HG03159 (cell line): ENCODE measurements around the gene TMEM37.
A peak's percentile ranks its signal among the peaks of the same experiment; 100 is the strongest.

Experiments used
- ATAC-seq: cut with Tn5 transposase; IDR thresholded peaks from one replicate; pipeline ENCODE4 v1.9.1; 2021; ENCODE audit warnings: mild to moderate bottlenecking, moderate library complexity; ENCODE audit not compliant: unreplicated experiment

TMEM37 gene

DNA sequence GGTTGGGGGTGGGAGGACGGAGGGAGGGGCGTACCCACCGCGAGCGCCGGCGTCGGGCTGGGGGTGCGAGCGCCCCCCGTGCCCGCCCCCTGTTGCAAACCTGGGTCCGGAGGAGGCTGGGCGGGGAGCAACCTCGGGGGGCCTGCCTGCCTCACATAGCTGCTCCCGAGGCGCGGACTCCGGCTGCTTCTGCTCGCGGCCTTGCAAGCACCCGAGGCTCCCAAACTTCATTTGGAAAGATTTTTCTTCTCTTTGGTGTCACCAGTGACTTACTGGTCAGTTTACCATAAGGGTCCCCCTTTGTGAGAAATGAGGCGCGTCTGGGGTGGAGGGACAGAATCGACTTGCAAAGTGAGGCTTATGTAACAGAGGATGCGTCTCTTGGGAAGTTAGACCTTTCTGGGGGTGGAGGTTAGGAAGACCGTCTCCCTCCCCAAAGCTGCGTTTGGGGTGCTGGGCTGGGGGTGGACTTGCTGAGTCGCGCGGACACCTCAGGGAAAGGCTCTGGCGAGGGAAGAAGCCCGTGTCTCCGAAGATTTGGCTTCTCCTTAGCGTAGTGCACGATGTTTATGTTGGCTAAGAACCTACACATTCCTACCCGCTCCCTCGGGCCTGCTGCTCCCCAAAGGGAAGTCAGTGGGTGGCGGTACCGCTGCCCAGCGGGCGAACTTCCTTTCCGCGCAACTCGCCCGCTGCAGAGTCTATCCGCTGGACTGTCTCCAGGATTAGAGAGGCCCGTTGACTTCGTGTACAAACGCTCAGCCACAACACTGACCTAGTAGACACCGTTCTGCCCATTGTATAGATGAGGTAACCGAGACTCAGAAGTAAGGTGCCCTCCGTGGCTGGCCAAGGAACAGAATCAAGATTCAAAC is 559 bp downstream of the TMEM37 start:
- ATAC-seq = peak; percentile 6

DNA sequence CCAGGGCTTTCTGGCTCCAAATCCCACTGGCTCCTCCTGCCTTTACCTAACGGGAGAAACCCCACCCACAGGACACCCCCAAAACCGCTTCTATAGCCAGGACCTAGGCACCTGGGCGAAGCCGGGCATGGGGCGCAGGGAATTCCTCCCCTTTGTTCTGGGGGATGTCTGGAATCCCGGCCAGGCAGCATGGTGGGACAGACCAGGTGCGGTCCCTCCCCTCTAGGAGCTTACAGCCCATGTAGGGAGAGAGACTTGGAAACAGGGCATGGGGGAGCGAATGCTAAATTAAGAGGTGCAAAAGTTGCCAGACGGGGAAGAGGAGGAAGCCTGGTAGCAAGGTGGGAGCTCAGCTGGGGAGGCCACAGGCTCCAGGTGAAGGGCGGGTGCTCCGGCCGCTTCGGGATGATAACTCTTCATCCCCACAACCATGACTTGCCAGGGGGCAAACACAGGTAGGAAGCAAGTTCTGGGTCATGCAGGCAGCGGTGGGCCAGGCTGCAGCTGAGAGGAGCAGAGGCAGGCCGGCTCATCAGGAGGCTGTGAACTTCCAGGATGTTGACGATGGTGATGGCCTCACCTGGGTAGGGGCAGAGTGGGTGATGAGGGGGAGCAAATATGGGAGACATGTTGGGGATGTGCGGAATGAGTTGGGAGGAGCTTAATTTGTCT is 1.3 kb downstream of the TMEM37 start:
- ATAC-seq = no peak

- no peak for ATAC-seq
Observed at GRCh38 chr2:119433636-119434327, 2.1 kb downstream of the TMEM37 start.

DNA sequence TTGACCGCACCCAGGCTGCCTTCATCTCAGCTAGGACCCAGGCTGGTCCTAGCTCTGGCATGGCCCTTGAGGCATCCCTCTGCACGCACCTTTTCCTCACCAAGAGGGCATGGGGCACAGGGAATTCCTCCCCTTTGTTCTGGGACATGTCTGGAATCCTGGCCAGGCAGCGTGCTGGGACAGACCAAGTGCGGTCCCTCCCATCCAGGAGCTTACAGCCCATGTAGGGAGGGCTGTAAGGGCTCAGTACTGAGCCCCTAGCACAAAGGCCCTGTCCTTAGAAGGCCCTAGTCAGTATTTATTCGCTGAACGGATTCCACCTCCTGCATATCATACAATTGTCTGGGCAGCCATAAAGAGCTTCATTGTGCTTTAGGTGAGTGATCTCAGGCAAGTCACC is 3.0 kb downstream of the TMEM37 start:
- ATAC-seq = no peak

GRCh38 chr2:119435081-119435952 is 3.7 kb downstream of the TMEM37 start:
- no peak for ATAC-seq

GRCh38 chr2:119435953-119436297 is 4.3 kb downstream of the TMEM37 start:
- no peak for ATAC-seq

DNA sequence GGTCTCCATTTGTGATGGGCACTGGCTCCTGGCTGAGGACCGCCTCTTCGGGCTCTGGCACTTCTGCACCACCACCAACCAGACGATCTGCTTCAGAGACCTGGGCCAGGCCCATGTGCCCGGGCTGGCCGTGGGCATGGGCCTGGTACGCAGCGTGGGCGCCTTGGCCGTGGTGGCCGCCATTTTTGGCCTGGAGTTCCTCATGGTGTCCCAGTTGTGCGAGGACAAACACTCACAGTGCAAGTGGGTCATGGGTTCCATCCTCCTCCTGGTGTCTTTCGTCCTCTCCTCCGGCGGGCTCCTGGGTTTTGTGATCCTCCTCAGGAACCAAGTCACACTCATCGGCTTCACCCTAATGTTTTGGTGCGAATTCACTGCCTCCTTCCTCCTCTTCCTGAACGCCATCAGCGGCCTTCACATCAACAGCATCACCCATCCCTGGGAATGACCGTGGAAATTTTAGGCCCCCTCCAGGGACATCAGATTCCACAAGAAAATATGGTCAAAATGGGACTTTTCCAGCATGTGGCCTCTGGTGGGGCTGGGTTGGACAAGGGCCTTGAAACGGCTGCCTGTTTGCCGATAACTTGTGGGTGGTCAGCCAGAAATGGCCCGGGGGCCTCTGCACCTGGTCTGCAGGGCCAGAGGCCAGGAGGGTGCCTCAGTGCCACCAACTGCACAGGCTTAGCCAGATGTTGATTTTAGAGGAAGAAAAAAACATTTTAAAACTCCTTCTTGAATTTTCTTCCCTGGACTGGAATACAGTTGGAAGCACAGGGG is 5.5 kb downstream of the TMEM37 start:
- ATAC-seq = no peak

GRCh38 chr2:119438128-119438656 is 6.5 kb downstream of the TMEM37 start:
- ATAC-seq = no peak

DNA sequence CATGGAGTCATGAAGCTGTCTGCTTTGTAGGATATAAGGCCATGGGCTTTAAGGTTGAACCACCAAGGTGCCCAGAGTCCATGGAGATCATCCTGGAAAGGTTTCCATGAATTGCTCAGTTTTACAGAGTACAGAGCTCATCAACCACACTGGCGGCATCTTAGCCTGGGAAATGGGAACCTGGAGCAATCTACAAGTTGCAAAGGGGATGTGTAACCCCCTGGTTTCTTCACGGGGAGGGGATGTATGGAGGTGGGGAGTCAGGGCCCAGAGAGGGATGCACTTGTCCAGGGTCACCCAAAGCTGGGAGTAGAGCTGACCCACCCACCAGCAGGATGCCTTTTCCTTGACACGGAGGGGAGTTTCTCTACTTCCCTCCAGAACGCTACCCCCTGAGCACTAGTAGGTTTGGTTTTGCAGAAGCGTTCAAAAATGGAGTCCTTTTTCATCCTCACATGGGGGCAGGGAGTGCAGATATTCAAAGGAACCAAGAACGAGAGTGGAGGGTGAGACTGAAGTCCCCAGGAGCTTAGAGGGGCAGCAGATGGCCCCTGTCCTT is 7.2 kb downstream of the TMEM37 start:
- no peak for ATAC-seq

DNA sequence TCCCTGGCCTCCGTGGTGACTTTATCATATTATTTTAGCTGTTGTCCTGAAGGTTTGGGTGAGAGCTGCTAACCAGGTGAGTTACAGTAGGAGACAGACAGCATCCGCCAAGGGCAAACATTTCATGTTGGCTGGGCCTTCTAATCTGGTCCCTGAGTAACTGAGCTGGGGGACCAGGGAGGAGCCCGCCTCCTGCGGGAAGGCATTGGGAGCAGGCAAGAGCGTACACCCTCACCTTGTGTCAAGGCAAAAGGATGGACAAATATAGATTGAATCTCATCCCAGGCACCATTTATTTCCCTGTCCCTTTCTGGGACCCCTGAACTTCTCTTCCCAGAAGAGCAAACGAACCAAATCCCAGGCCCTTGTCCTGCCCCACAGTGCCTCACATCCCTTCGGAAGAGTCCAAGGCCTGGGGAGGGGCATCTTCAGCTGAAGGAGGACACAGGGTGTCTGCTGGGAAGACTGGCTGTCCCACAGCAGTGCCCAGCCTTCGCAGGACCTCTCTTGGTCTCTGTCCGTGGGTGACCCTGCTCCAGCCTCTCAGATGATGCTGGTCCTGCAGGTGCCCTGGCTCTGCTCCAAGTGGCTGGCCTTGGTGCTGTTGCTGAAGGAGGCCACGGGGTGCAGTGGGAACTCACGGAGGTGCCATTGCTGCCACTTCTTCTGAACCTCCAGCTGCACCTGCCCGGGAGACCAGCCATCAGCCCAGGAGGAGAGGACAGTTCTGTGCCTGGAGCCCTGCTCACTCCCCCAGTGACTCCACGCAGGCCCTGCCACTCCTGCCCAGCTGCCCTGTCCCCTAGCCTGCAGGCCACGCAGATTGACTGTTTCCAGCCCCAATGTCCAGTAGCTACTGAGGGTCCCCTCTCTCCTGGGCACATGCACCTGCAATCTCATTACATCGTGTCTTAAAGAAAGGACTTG is 8.2 kb downstream of the TMEM37 start:
- no peak for ATAC-seq

GRCh38 chr2:119440501-119440870 is 8.8 kb downstream of the TMEM37 start:
- no peak for ATAC-seq

DNA sequence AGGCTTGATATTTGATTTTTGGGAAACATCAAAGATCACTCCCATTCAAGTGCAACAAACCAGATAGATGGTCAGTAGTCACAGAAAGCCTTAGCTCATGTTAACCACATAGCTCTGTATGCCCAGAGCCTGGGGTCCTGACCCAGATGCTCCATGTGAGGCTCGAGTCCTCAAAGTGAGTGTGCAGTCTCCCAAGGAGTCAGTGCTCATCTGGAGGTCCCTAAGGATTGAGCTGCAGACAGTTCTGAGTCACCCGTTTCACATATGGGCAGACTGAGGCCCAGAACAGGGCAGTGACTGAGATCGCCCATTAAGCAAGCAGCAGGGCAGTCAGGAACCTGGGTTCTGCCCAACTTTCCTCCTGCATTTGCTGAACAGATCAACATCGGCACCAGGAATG is 9.2 kb downstream of the TMEM37 start:
- ATAC-seq = no peak

- no peak for ATAC-seq
Observed at GRCh38 chr2:119441376-119442225, 9.9 kb downstream of the TMEM37 start.

DNA sequence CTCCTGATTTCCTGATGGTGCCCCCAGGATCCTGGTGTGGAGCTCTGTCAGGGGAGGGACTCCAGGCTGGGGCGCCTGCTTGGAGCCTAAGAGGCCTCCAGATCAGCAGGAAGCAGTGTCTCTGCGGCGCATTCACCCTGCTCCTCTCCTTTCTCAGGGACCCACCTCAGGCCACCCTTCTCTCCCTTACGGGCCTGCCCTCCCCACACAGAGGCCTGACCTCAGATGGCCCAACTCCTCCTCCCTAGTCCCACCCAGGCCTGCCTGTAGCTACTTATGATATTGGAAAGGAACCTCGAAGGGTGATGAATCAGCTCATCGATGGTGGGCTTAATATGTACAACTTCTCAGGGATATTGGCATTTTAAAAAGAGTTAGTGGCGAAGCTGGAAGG is 10.6 kb downstream of the TMEM37 start:
- no peak for ATAC-seq

DNA sequence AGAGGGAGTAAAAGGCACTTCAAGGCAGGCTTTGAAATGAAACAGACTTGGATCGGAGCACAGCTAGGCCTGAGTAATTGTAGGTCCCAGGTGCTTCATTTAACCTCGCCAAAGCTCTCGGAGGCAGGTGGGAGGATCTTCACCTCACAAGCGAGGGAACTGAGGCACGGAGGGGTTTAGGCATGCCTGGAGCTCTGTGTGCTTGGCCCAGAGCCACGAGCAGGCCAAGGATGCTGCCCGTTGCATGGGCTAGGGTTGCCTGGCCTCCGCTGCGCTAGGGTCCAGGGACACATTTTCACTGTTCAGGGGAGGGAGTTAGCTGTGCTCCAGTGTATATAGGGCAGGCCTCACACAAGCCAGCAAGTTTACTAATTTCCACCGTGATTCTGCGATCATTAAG is 11.2 kb downstream of the TMEM37 start:
- ATAC-seq = no peak

DNA sequence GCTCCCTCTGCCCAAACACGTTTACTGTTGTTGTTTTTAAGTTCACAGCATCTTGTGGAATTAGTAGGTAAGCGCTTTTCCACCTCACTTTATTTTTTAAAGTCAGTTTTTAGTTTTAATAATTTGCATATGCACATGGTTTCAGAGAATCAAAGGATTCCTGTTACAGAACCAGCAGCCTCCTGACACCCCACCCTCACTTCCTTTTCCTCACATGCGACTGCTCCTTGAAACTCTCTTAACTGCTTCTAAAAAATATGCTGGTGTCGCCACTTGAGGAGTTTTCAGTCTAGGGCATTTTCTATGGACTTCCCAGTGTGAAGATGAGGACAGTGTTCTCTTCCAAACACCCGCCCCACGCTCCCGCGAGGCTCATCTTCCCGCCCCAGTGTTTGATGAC is 14.4 kb downstream of the TMEM37 start:
- no peak for ATAC-seq

- no peak for ATAC-seq
Observed at GRCh38 chr2:119448427-119449141, 16.9 kb downstream of the TMEM37 start.
